ENCODE measurements around the gene EMC9. TPM values are rescaled to one million over a fixed set of nuclear protein-coding genes. Genes with fewer than 3 reads are reported as not detected.

The EMC9 gene
- total RNA-seq, 1 donor: 9.9 TPM

GRCh38 chr14:24094841-24095270 is 46.5 kb downstream of the EMC9 start:
- no peak for DNase-seq (ENCODE audit: low read depth)
- no peak for TF ChIP-seq CTCF (IDR thresholded peaks at IDR 0.05; ENCODE audit: insufficient read depth, low read depth, low read length)
- H3K4me3 ChIP-seq (ENCODE audit: low read depth, low read length): peak overlapping the region; percentile 77

- TF ChIP-seq CTCF (IDR thresholded peaks at IDR 0.05; ENCODE audit: insufficient read depth, low read depth, low read length): no peak
Observed at GRCh38 chr14:24093901-24094840, 47.2 kb downstream of the EMC9 start, which contains the start of gene PCK2. TSS of gene PCK2 (plus strand) at chr14:24094311. CDS start at chr14:24094406, 95 bp downstream.

GRCh38 chr14:24093207-24093900 is 48.0 kb downstream of the EMC9 start:
- no peak for DNase-seq (ENCODE audit: low read depth)

More at GRCh38 chr14:24093901-24094840, 47.2 kb downstream of the EMC9 start, which contains the start of gene PCK2:
- peak within 1 kb of the TSS; percentile 77 for H3K4me3 ChIP-seq (ENCODE audit: low read depth, low read length)
- DNase-seq (ENCODE audit: low read depth): peak; percentile 94

GRCh38 chr14:24092505-24093206 is 48.7 kb downstream of the EMC9 start:
- DNase-seq (ENCODE audit: low read depth): no peak

More at GRCh38 chr14:24093207-24093900, 48.0 kb downstream of the EMC9 start:
- peak overlapping the region; percentile 77 for H3K4me3 ChIP-seq (ENCODE audit: low read depth, low read length)
- TF ChIP-seq CTCF (IDR thresholded peaks at IDR 0.05; ENCODE audit: insufficient read depth, low read depth, low read length): no peak

GRCh38 chr14:24092110-24092504 is 49.3 kb downstream of the EMC9 start:
- H3K4me3 ChIP-seq (ENCODE audit: low read depth, low read length): no peak overlapping the region
- no peak for TF ChIP-seq CTCF (IDR thresholded peaks at IDR 0.05; ENCODE audit: insufficient read depth, low read depth, low read length)

More at GRCh38 chr14:24092505-24093206, 48.7 kb downstream of the EMC9 start:
- TF ChIP-seq CTCF (IDR thresholded peaks at IDR 0.05; ENCODE audit: insufficient read depth, low read depth, low read length): no peak
- H3K4me3 ChIP-seq (ENCODE audit: low read depth, low read length): no peak overlapping the region

GRCh38 chr14:24089890-24090289 is 51.5 kb downstream of the EMC9 start:
- DNase-seq (ENCODE audit: low read depth): no peak
- no peak overlapping the region for H3K4me3 ChIP-seq (ENCODE audit: low read depth, low read length)
- TF ChIP-seq CTCF (IDR thresholded peaks at IDR 0.05; ENCODE audit: insufficient read depth, low read depth, low read length): no peak

More at GRCh38 chr14:24092110-24092504, 49.3 kb downstream of the EMC9 start:
- DNase-seq (ENCODE audit: low read depth): no peak
